Suppressor macrophage (primary cell): ENCODE measurements around the gene PRAC1.
A peak's percentile ranks its signal among the peaks of the same experiment; 100 is the strongest.

Experiments used
- DNase-seq, 4 experiments: peaks; one replicate each; pipeline ENCODE4 v3.0.0-alpha.2; 2020 to 2022

PRAC1 gene

DNA sequence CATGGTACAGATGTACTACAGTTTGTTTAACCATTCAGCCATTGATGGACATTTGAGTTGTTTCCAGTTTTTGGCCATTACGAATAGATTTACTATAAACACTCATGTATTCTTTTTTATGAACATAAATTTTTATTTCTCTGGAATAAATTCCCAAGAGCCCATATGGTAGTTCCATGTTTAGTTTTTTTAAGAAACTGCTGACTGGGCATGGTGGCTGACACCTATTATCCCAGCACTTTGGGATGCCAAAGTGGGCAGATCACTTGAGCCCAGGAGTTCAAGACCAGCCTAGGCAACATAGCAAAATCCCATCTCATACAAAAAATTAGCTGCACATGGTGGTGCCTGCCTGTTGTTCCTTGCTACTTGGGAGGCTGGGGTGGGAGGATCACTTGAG is 30.3 kb downstream of the PRAC1 start:
- no peak for DNase-seq

- DNase-seq = no peak
Measured at GRCh38 chr17:48690655-48691054, 31.7 kb downstream of the PRAC1 start.

DNA sequence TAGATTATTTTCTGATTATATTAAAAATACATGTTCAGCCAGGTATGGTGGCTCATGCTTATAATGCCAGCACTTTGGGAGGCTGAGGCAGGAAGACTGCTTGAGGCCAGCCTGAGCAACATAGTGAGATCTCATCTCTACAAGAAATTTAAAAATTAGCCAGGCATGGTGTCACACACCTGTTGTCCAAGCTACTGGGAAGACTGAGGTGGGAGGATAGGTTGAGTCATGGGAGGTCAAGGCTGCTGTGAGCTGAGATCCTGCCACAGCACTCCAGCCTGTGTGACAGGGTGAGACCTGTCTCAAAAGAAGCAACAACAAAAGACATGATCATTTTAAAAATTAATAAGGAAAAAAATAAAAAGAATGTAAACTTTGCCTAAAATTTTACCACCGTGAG is 40.7 kb downstream of the PRAC1 start:
- no peak for DNase-seq

GRCh38 chr17:48679385-48680096 is 42.8 kb downstream of the PRAC1 start:
- no peak for DNase-seq

DNA sequence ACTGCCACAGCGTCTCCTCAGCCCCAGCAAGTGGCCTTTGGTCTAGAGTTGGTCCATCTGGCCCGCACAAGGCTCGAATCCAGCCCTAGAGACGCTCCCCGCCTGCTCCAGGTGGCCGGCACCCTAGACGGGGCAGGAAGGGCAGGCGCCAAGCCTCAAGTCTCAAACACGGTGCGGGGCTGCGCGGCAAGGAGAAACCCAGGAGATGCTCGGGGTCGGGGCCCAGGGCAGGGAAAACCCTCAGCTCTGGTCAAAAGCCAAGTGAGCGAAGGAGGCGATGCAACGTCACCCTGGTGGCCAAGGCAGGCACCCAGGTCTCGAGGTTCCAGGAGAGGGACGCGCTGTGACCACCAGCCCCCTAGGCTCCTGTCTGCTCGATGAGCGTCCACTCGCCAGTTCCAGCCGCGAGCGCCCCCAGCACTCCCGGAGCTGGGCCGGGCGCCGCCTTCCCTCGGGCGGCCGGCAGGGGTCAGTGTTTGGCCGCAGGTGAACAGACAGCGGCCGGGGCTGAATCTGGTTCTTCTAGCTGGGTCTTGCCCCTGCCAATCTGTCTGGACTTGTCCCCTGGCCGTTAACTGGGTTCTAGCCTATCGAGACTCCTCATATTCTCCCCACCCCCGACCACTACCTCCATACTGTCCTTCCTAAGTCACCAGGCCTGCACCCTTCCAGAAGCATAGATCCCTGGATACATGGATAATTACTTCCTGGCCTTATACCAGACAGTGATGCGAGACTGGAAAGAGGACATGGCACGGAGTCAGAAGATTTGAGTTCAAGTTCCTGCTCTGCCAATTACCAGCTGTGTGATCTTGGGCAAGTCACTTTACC is 44.0 kb downstream of the PRAC1 start:
- DNase-seq = peak; percentile 56 to 82 (median 76)

GRCh38 chr17:48676963-48677558 is 45.3 kb downstream of the PRAC1 start:
- DNase-seq = no peak

GRCh38 chr17:48672340-48672739 is 50.0 kb downstream of the PRAC1 start:
- no peak for DNase-seq
